HCT116 (cell line): ENCODE results near the gene LZTR1. TPM values are rescaled to one million over a fixed set of nuclear protein-coding genes. Genes with fewer than 3 reads are reported as not detected.

Experiments
- ATAC-seq: fragments of 200-7000 bp; cut with Tn5 transposase; 2 replicates; pipeline ENCODE4 v1.9.1; 2020; ENCODE audit warnings: mild to moderate bottlenecking, moderate library complexity
- BruUV-seq: library from RNA; stranded (reverse); fragments of 400-500 nt; replicated peaks from 2 replicates; lab custom pipeline; 2021; lab: Mats Ljungman, UMichigan
- CTCF ChIA-PET: fragments of 300-600 bp; sonication (Branson Sonifier 250); formaldehyde crosslinking; loops from one replicate; lab custom pipeline; 2021; ENCODE audit warnings: antibody characterized with exemption; lab: Charles Lee
- POLR2A ChIA-PET: fragments of 300-600, 350-600 bp; sonication (Branson Sonifier 250); formaldehyde crosslinking; loops from one replicate; lab custom pipeline; 2021; ENCODE audit warnings: antibody characterized with exemption; lab: Charles Lee
- RAD21 ChIA-PET, 2 experiments: fragments of 300-600 bp; sonication (Branson Sonifier 250); formaldehyde crosslinking; loops; one replicate each; lab custom pipeline; 2023; ENCODE audit warnings: low total read pairs in 2 of 2; ENCODE audit not compliant: uncharacterized antibody in 2 of 2, unreplicated experiment in 2 of 2, low non-redundant PET in 1 of 2; lab: Charles Lee
- DNase-seq: peaks from one replicate; pipeline ENCODE4 v3.0.0-alpha.2; 2010; ENCODE audit warnings: low read depth, low spot score
- H2AFZ ChIP-seq: fragments of 200-600 bp; shearing (Covaris generic), sonication (generic); 2 replicates; pipeline ENCODE4 v1.6.1; 2017; ENCODE audit warnings: low read depth, mixed run types, mixed read lengths, antibody characterized with exemption, low read length; ENCODE audit not compliant: poor library complexity, severe bottlenecking
- H3K27ac ChIP-seq: 2 replicates; pipeline ENCODE4 v1.5.1; 2012; ENCODE audit warnings: low read depth, low read length
- H3K27me3 ChIP-seq: fragments of 200-600 bp; sonication (generic); 2 replicates; pipeline ENCODE4 v1.6.1; 2016; ENCODE audit warnings: mixed run types, low read length, mixed read lengths; ENCODE audit not compliant: insufficient read depth
- H3K36me3 ChIP-seq, 2 experiments: fragments of 200-500 bp in 1 of 2; fragments of 200-600 bp in 1 of 2; sonication (Bioruptor generic) in 1 of 2; sonication (generic) in 1 of 2; 2 replicates each; pipeline versions ENCODE4 v1.5.1 to v1.6.1; 2014 to 2016; ENCODE audit warnings: low read length in 2 of 2, inconsistent platforms in 1 of 2, mixed read lengths in 1 of 2, mixed run types in 1 of 2; ENCODE audit not compliant: insufficient read depth in 2 of 2, control insufficient read depth in 1 of 2
- H3K4me1 ChIP-seq, 2 experiments: fragments of 200-600 bp in 1 of 2; sonication (generic) in 1 of 2; 2 replicates each; pipeline versions ENCODE4 v1.5.1 to v1.6.1; 2012 to 2017; ENCODE audit warnings: low read length in 2 of 2, inconsistent platforms in 1 of 2, mild to moderate bottlenecking in 1 of 2, mixed read lengths in 1 of 2, mixed run types in 1 of 2, moderate library complexity in 1 of 2; ENCODE audit not compliant: insufficient read depth in 2 of 2, control insufficient read depth in 1 of 2
- H3K4me2 ChIP-seq: fragments of 200-600 bp; sonication (generic); 2 replicates; pipeline ENCODE4 v1.6.1; 2017; ENCODE audit warnings: mixed run types, low read length, mixed read lengths
- H3K4me3 ChIP-seq, 2 experiments: fragments of 200-600 bp in 1 of 2; sonication (generic) in 1 of 2; replicated peaks in 1 of 2; 2 replicates each; pipeline ENCODE4 v1.5.1; 2011 to 2016; ENCODE audit warnings: low read length in 2 of 2, control low read depth in 1 of 2, low read depth in 1 of 2, mild to moderate bottlenecking in 1 of 2, mixed read lengths in 1 of 2, mixed run types in 1 of 2
- H3K79me2 ChIP-seq: fragments of 200-600 bp; sonication (generic); 2 replicates; pipeline ENCODE4 v1.6.1; 2017; ENCODE audit warnings: mild to moderate bottlenecking, mixed run types, low read length, moderate library complexity, mixed read lengths; ENCODE audit not compliant: insufficient read depth
- H3K9ac ChIP-seq: fragments of 200-600 bp; sonication (generic); 2 replicates; pipeline ENCODE4 v1.6.1; 2016; ENCODE audit warnings: low read length, mixed read lengths
- H3K9me2 ChIP-seq: fragments of 200-600 bp; sonication (generic), shearing (Covaris generic); 2 replicates; pipeline ENCODE4 v1.6.1; 2017; ENCODE audit warnings: mixed run types, mild to moderate bottlenecking, moderate library complexity; ENCODE audit not compliant: insufficient read depth
- H3K9me3 ChIP-seq, 2 experiments: fragments of 200-500 bp in 1 of 2; fragments of 200-600 bp in 1 of 2; sonication (Bioruptor generic) in 1 of 2; sonication (generic) in 1 of 2; 2 replicates each; pipeline ENCODE4 v1.6.1; 2014 to 2017; ENCODE audit warnings: low read length in 2 of 2, mixed read lengths in 2 of 2, inconsistent platforms in 1 of 2, low read depth in 1 of 2, mild to moderate bottlenecking in 1 of 2, mixed run types in 1 of 2, moderate library complexity in 1 of 2; ENCODE audit not compliant: control insufficient read depth in 1 of 2, insufficient read depth in 1 of 2
- H4K20me1 ChIP-seq: fragments of 200-600 bp; sonication (generic), shearing (Covaris generic); 2 replicates; pipeline ENCODE4 v1.6.1; 2017; ENCODE audit warnings: mixed run types, mild to moderate bottlenecking, moderate library complexity; ENCODE audit not compliant: insufficient read depth
- CEBPB ChIP-seq: IDR thresholded peaks from 2 replicates; pipeline ENCODE4 v1.6.1; 2012; ENCODE audit warnings: low read depth
- EGR1 ChIP-seq: IDR thresholded peaks from 2 replicates; pipeline ENCODE4 v1.6.1; 2012; ENCODE audit warnings: low read depth
- ELF1 ChIP-seq: IDR thresholded peaks from 2 replicates; pipeline ENCODE4 v1.6.1; 2012; ENCODE audit warnings: low read depth, borderline replicate concordance
- EZH2phosphoT487 ChIP-seq: fragments of 200-600 bp; IDR thresholded peaks from 2 replicates; pipeline ENCODE4 v1.6.1; 2018; ENCODE audit warnings: antibody characterized with exemption, borderline replicate concordance
- FOSL1 ChIP-seq: IDR thresholded peaks from 2 replicates; pipeline ENCODE4 v1.6.1; 2012; ENCODE audit warnings: low read depth
- POLR2A ChIP-seq: IDR thresholded peaks from 2 replicates; pipeline ENCODE4 v1.7.0; 2011; ENCODE audit warnings: borderline replicate concordance; ENCODE audit not compliant: insufficient read depth, insufficient read length; ENCODE audit errors: extremely low read depth
- SIN3A ChIP-seq: IDR thresholded peaks from 2 replicates; pipeline ENCODE4 v1.6.1; 2012; ENCODE audit warnings: low read depth
- SRF ChIP-seq: IDR thresholded peaks from 2 replicates; pipeline ENCODE4 v1.6.1; 2012; ENCODE audit warnings: low read depth
- YY1 ChIP-seq: IDR thresholded peaks from 2 replicates; pipeline ENCODE4 v1.6.1; 2011; ENCODE audit warnings: low read length, low read depth, moderate library complexity, mild to moderate bottlenecking; ENCODE audit not compliant: insufficient replicate concordance; ENCODE audit errors: extremely low read depth
- ZNF274 ChIP-seq: fragments of 200-500 bp; sonication (Bioruptor generic); IDR thresholded peaks from 2 replicates; pipeline ENCODE4 v1.6.1; 2014; ENCODE audit warnings: mild to moderate bottlenecking, low read depth, low read length, inconsistent platforms
- intact Hi-C: fragments of 100-400 bp; cut with micrococcal nuclease; formaldehyde crosslinking; loops from 2 replicates; pipeline ENCODE4 v1.10.0; 2022
- total RNA-seq: library from RNA; stranded (reverse); gene quantifications from one replicate; pipeline ENCODE4 v1.2.1, GENCODE V29; 2021; ENCODE audit not compliant: unreplicated experiment
- TF ChIP-seq, protein P1 (sequence below): IDR thresholded peaks from 2 replicates; pipeline ENCODE4 v1.6.1; 2012
- TF ChIP-seq, protein P2 (sequence below): IDR thresholded peaks from 2 replicates; pipeline ENCODE4 v1.6.1; 2011; ENCODE audit warnings: mild to moderate bottlenecking, low read length, moderate library complexity; ENCODE audit not compliant: insufficient replicate concordance; ENCODE audit errors: extremely low read depth

The LZTR1 gene
- total RNA-seq, 1 experiment from 2014 or later: 56.5 TPM

DNA sequence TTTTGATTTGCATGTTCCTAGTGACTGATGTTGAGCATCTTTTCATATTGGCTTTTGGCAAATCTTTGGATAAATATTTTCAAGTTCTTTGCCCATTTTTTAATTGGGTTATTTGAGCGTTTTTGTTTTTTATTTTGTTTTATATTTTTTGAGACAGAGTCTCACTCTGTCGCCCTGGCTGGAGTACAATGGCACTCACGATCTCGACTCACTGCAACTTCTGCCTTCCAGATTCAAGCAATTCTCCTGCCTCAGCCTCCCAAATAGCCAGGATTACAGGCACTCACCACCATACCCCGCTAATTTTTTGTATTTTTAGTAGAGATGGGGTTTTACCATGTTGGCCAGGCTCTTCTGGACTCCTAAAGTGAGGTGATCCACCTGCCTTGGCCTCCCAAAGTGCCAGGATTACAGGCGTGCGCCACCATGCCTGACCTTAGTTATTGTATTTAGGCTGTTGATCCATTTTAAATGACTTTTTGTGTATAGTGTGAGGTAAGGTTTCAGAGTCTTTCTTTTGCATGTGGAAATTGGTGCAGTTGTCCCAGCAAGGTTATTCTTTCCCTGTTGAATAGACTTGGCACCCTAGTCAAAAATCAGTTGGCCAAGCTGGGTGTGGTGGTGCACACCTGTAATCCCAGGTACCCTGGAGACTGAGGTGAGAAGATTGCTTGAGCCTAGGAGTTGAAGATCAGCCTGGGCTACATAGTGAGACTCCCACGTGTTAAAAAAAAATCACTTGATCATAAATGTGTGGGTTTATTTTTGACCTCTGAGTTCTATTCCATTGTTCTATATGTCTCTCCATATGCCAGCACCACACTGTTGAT lies 38.8 kb upstream of the LZTR1 start:
- POLR2A ChIA-PET: no interaction called here
- H3K9me2 ChIP-seq: no peaks in the 10 kb centered on the region
- H3K36me3 ChIP-seq: no peaks in the 10 kb centered on the region; a peak in 2 of 4 replicates
- peaks cover 99% of the 10 kb centered on the region for H3K79me2 ChIP-seq
- CTCF ChIA-PET: interaction anchor here (0.7 kb wide), 1 partner anchor 148 kb away, joined by 3 read pairs; no protein-coding TSS in a partner anchor
- H3K4me1 ChIP-seq: peaks cover 14 to 61% of the 10 kb centered on the region in 2 experiments
- H3K27me3 ChIP-seq: no peaks in the 10 kb centered on the region
- peak overlapping the region; percentile 22 for H3K4me2 ChIP-seq
- H3K9ac ChIP-seq: no peak overlapping the region
- peaks cover 58% of the 10 kb centered on the region; the same call in 1 of the 2 replicates for H4K20me1 ChIP-seq
- no peaks in the 10 kb centered on the region for H3K9me3 ChIP-seq
- RAD21 ChIA-PET: no interaction called here
- DNase-seq (no peak), ATAC-seq (no peak)
- H3K27ac ChIP-seq: no peak overlapping the region
- TF ChIP-seq ELF1: no peak
- TF ChIP-seq, protein P1, sequence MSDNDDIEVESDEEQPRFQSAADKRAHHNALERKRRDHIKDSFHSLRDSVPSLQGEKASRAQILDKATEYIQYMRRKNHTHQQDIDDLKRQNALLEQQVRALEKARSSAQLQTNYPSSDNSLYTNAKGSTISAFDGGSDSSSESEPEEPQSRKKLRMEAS: no peak
- no peak for TF ChIP-seq FOSL1
- TF ChIP-seq SRF: no peak
- TF ChIP-seq, protein P2, sequence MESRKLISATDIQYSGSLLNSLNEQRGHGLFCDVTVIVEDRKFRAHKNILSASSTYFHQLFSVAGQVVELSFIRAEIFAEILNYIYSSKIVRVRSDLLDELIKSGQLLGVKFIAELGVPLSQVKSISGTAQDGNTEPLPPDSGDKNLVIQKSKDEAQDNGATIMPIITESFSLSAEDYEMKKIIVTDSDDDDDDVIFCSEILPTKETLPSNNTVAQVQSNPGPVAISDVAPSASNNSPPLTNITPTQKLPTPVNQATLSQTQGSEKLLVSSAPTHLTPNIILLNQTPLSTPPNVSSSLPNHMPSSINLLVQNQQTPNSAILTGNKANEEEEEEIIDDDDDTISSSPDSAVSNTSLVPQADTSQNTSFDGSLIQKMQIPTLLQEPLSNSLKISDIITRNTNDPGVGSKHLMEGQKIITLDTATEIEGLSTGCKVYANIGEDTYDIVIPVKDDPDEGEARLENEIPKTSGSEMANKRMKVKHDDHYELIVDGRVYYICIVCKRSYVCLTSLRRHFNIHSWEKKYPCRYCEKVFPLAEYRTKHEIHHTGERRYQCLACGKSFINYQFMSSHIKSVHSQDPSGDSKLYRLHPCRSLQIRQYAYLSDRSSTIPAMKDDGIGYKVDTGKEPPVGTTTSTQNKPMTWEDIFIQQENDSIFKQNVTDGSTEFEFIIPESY: no peak
- no peak for TF ChIP-seq EZH2phosphoT487
- TF ChIP-seq EGR1: no peak
- no peak for TF ChIP-seq SIN3A
- TF ChIP-seq POLR2A: no peak
- TF ChIP-seq CEBPB: no peak
- no peak for TF ChIP-seq ZNF274
- TF ChIP-seq YY1: no peak
- H2AFZ ChIP-seq: no peak overlapping the region
- no peak overlapping the region for H3K4me3 ChIP-seq
- no TSS peak for BruUV-seq
- intact Hi-C loops: no loop called here
